Neural cell (in vitro differentiated cells): ENCODE results near the gene EXOC4. TPM values are rescaled to one million over a fixed set of nuclear protein-coding genes. Genes with fewer than 3 reads are reported as not detected.
"Not testable (repeated sequence)": the region's sequence is repeated elsewhere in the genome, so short reads cannot be mapped to it uniquely, and the experiment has no call there.

Experiments
- H2AFZ ChIP-seq: fragments of 200-600, 300-800 bp; sonication (generic), shearing (Covaris generic); 2 replicates; pipeline ENCODE4 v1.6.0; 2014; ENCODE audit warnings: low read depth, mild to moderate bottlenecking, antibody characterized with exemption, low read length, moderate library complexity
- H3F3A ChIP-seq: fragments of 200-600 bp; shearing (Covaris generic); 2 replicates; pipeline ENCODE4 v1.6.1; 2016; ENCODE audit warnings: mild to moderate bottlenecking, moderate library complexity, mixed read lengths, antibody characterized with exemption, low read length; ENCODE audit not compliant: insufficient read depth, poor library complexity, severe bottlenecking
- H3K27ac ChIP-seq: fragments of 200-600, 300-800 bp; sonication (generic), shearing (Covaris generic); 2 replicates; pipeline ENCODE4 v1.5.1; 2014; ENCODE audit warnings: mild to moderate bottlenecking, low read length, moderate library complexity
- H3K27me3 ChIP-seq: fragments of 300-800, 200-600 bp; sonication (generic), shearing (Covaris generic); 2 replicates; pipeline ENCODE4 v1.6.0; 2014; ENCODE audit warnings: mild to moderate bottlenecking, low read depth, low read length, moderate library complexity; ENCODE audit not compliant: insufficient read depth
- H3K36me3 ChIP-seq: fragments of 300-800, 200-600 bp; sonication (generic), shearing (Covaris generic); 2 replicates; pipeline ENCODE4 v1.5.1; 2014; ENCODE audit warnings: mild to moderate bottlenecking, antibody characterized with exemption, low read length, moderate library complexity; ENCODE audit not compliant: insufficient read depth
- H3K4me2 ChIP-seq: fragments of 300-800, 200-600 bp; sonication (generic), shearing (Covaris generic); 2 replicates; pipeline ENCODE4 v1.6.0; 2014; ENCODE audit warnings: mild to moderate bottlenecking, low read length
- H3K4me3 ChIP-seq: fragments of 300-800, 200-600 bp; sonication (generic), shearing (Covaris generic); 2 replicates; pipeline ENCODE4 v1.5.1; 2014; ENCODE audit warnings: mild to moderate bottlenecking, low read length, moderate library complexity
- H3K79me2 ChIP-seq: fragments of 200-600 bp; shearing (Covaris generic); replicated peaks from 2 replicates; pipeline ENCODE4 v1.6.0; 2014; ENCODE audit warnings: mild to moderate bottlenecking, low read length, moderate library complexity; ENCODE audit not compliant: insufficient read depth
- H3K9ac ChIP-seq: fragments of 300-800, 200-600 bp; sonication (generic), shearing (Covaris generic); 2 replicates; pipeline ENCODE4 v1.6.1; 2016; ENCODE audit warnings: mild to moderate bottlenecking, low read length, mixed read lengths
- H3K9me2 ChIP-seq: fragments of 200-600 bp; shearing (Covaris generic); 2 replicates; pipeline ENCODE4 v1.6.1; 2016; ENCODE audit warnings: mild to moderate bottlenecking, low read length, mixed read lengths; ENCODE audit not compliant: insufficient read depth
- H3K9me3 ChIP-seq: fragments of 200-600, 300-800 bp; sonication (generic), shearing (Covaris generic); 2 replicates; pipeline ENCODE4 v1.6.1; 2016; ENCODE audit warnings: mild to moderate bottlenecking, mixed run types, low read length, moderate library complexity, mixed read lengths
- H4K20me1 ChIP-seq: fragments of 200-600 bp; shearing (Covaris generic); 2 replicates; pipeline ENCODE4 v1.6.1; 2016; ENCODE audit warnings: mild to moderate bottlenecking, mixed run types; ENCODE audit not compliant: insufficient read depth
- EP300 ChIP-seq: fragments of 450-650 bp; conservative IDR thresholded peaks from 2 replicates; pipeline ENCODE4 v1.6.1; 2014; ENCODE audit warnings: antibody characterized with exemption, mild to moderate bottlenecking, moderate library complexity; ENCODE audit not compliant: poor library complexity, severe bottlenecking
- EZH2 ChIP-seq: fragments of 200-600, 300-800 bp; shearing (Covaris generic), sonication (generic); IDR thresholded peaks from 2 replicates; pipeline ENCODE4 v1.6.1; 2014; ENCODE audit warnings: antibody characterized with exemption, low read length, borderline replicate concordance, mild to moderate bottlenecking; ENCODE audit not compliant: insufficient read depth, poor library complexity, severe bottlenecking
- MXI1 ChIP-seq: fragments of 450-650 bp; conservative IDR thresholded peaks from 2 replicates; pipeline ENCODE4 v1.6.1; 2014; ENCODE audit warnings: antibody characterized with exemption, mild to moderate bottlenecking; ENCODE audit not compliant: poor library complexity, severe bottlenecking
- POLR2AphosphoS5 ChIP-seq: IDR thresholded peaks from 2 replicates; pipeline ENCODE4 v1.6.1; 2012
- RAD21 ChIP-seq: fragments of 450-650 bp; conservative IDR thresholded peaks from 2 replicates; pipeline ENCODE4 v1.6.1; 2014; ENCODE audit warnings: antibody characterized with exemption, mild to moderate bottlenecking, moderate library complexity
- SMC3 ChIP-seq: fragments of 450-650 bp; conservative IDR thresholded peaks from 2 replicates; pipeline ENCODE4 v1.6.1; 2014; ENCODE audit warnings: antibody characterized with exemption, mild to moderate bottlenecking, moderate library complexity; ENCODE audit not compliant: poor library complexity
- TAF1 ChIP-seq: IDR thresholded peaks from 2 replicates; pipeline ENCODE4 v1.6.1; 2012; ENCODE audit warnings: low read depth
- polyA plus RNA-seq: library from polyadenylated mRNA; depleted of rRNA; stranded (reverse); fragments of >200 nt; gene quantifications from 2 replicates; pipeline ENCODE4 v1.2.3, GENCODE V29; 2014
- TF ChIP-seq, protein P1 (sequence below): IDR thresholded peaks from 2 replicates; pipeline ENCODE4 v1.6.1; 2012; ENCODE audit warnings: borderline replicate concordance
- TF ChIP-seq, protein P2 (sequence below): fragments of 450-650 bp; IDR thresholded peaks from 2 replicates; pipeline ENCODE4 v1.5.1; 2014; ENCODE audit warnings: antibody characterized with exemption, mild to moderate bottlenecking, moderate library complexity; ENCODE audit not compliant: poor library complexity, severe bottlenecking

The EXOC4 gene
- polyA plus RNA-seq, 1 donor from 2014 or later, result 36.5 TPM

DNA sequence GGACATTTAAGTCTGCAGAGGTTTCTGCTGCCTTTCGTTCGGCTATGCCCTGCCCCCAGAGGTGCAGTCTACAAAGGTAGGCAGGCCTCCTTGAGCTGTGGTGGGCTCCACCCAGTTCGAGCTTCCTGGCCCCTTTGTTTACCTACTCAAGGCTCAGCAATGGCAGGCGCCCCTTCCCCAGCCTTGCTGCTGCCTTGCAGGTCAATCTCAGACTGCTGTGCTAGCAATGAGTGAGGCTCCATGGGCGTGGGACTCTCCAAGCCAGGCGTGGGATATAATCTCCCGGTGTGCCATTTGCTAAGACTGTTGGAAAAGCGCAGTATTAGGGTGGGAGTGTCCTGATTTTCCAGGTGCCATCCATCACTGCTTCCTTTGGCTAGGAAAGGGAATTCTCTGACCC lies 73.9 kb downstream of the EXOC4 start:
- H3K36me3 ChIP-seq, H3K79me2 ChIP-seq, H2AFZ ChIP-seq, H3K4me2 ChIP-seq, H3K27ac ChIP-seq, H3K4me3 ChIP-seq, H4K20me1 ChIP-seq, H3K9me3 ChIP-seq, H3K9me2 ChIP-seq, H3K27me3 ChIP-seq, H3F3A ChIP-seq, H3K9ac ChIP-seq: not testable (repeated sequence)

DNA sequence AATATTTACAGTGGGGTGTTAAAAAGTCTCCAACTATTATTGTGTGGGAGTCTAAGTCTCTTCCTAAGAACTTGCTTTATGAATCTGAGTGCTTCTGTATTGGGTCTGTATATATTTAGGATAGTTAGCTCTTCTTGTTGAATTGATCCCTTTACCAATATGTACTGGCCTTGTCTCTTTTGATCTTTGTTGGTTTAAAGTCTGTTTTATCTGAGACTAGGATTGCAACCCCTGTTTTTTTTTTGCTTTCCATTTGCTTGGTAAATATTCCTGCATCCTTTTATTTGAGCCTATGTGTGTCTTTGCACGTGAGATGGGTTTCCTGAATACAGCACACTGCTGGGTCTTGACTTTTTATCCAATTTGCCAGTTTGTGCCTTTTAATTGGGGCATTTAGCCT lies 75.1 kb downstream of the EXOC4 start:
- H3F3A ChIP-seq, H3K4me2 ChIP-seq, H3K27me3 ChIP-seq, H4K20me1 ChIP-seq, H3K4me3 ChIP-seq, H2AFZ ChIP-seq, H3K9me2 ChIP-seq, H3K79me2 ChIP-seq, H3K27ac ChIP-seq, H3K9me3 ChIP-seq, H3K36me3 ChIP-seq, H3K9ac ChIP-seq: not testable (repeated sequence)

DNA sequence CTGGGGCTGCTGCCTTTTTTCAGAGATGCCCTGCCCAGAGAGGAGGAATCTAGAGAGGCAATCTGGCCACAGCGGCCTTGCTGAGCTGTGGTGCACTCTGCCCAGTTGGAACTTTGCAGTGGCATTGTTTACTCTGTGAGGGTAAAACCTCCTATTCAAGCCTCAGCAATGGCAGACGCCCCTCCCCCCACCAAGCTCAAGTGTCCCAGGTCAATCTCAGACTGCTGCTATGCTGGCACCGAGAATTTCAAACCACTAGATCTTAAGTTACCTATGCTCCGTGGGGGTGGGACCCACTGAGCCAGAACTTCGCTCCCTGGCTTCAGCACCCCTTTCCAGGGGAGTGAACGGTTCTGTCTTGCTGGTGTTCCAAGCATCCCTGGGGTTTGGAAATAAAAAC lies 77.2 kb downstream of the EXOC4 start:
- Histone ChIP-seq H3K9ac (no peak overlapping the region), H3K27ac (no peak overlapping the region), H3K4me2 (no peak overlapping the region), H3K4me3 (no peak overlapping the region), H4K20me1 (no peaks in the 10 kb centered on the region), H3K79me2 (no peaks in the 10 kb centered on the region), H3K9me3 (no peaks in the 10 kb centered on the region), H3K36me3 (no peaks in the 10 kb centered on the region), H3K9me2 (no peaks in the 10 kb centered on the region), H3K27me3 (no peaks in the 10 kb centered on the region), H2AFZ (no peak overlapping the region), H3F3A (no peaks in the 10 kb centered on the region)
- TF ChIP-seq RAD21 (no peak), SMC3 (no peak), MXI1 (no peak), TAF1 (no peak), POLR2AphosphoS5 (no peak), EZH2 (no peak), EP300 (no peak)
- TF ChIP-seq, protein P1, sequence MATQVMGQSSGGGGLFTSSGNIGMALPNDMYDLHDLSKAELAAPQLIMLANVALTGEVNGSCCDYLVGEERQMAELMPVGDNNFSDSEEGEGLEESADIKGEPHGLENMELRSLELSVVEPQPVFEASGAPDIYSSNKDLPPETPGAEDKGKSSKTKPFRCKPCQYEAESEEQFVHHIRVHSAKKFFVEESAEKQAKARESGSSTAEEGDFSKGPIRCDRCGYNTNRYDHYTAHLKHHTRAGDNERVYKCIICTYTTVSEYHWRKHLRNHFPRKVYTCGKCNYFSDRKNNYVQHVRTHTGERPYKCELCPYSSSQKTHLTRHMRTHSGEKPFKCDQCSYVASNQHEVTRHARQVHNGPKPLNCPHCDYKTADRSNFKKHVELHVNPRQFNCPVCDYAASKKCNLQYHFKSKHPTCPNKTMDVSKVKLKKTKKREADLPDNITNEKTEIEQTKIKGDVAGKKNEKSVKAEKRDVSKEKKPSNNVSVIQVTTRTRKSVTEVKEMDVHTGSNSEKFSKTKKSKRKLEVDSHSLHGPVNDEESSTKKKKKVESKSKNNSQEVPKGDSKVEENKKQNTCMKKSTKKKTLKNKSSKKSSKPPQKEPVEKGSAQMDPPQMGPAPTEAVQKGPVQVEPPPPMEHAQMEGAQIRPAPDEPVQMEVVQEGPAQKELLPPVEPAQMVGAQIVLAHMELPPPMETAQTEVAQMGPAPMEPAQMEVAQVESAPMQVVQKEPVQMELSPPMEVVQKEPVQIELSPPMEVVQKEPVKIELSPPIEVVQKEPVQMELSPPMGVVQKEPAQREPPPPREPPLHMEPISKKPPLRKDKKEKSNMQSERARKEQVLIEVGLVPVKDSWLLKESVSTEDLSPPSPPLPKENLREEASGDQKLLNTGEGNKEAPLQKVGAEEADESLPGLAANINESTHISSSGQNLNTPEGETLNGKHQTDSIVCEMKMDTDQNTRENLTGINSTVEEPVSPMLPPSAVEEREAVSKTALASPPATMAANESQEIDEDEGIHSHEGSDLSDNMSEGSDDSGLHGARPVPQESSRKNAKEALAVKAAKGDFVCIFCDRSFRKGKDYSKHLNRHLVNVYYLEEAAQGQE, result no peak
- TF ChIP-seq, protein P2, sequence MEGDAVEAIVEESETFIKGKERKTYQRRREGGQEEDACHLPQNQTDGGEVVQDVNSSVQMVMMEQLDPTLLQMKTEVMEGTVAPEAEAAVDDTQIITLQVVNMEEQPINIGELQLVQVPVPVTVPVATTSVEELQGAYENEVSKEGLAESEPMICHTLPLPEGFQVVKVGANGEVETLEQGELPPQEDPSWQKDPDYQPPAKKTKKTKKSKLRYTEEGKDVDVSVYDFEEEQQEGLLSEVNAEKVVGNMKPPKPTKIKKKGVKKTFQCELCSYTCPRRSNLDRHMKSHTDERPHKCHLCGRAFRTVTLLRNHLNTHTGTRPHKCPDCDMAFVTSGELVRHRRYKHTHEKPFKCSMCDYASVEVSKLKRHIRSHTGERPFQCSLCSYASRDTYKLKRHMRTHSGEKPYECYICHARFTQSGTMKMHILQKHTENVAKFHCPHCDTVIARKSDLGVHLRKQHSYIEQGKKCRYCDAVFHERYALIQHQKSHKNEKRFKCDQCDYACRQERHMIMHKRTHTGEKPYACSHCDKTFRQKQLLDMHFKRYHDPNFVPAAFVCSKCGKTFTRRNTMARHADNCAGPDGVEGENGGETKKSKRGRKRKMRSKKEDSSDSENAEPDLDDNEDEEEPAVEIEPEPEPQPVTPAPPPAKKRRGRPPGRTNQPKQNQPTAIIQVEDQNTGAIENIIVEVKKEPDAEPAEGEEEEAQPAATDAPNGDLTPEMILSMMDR, result no peak
